Sigmoid colon (tissue), 4 donors: ENCODE results near the gene ING5.

Source experiments
- CTCF ChIP-seq, 4 experiments: fragments of 450-650 bp in 3 of 4; fragments of 200-600 bp in 1 of 4; IDR thresholded peaks; one replicate each; pipeline ENCODE4 v1.5.1; 2016 to 2019; ENCODE audit warnings: antibody characterized with exemption in 4 of 4, mild to moderate bottlenecking in 3 of 4, moderate library complexity in 2 of 4
- EP300 ChIP-seq, 4 donors: sonication (generic); formaldehyde crosslinking; IDR thresholded peaks; one replicate each; pipeline ENCODE4 v1.6.1; 2017; ENCODE audit warnings: antibody characterized with exemption in 4 of 4
- POLR2A ChIP-seq, 2 donors: fragments of 450-650 bp; IDR thresholded peaks; one replicate each; pipeline ENCODE4 v1.6.1; 2016; ENCODE audit warnings: antibody characterized with exemption in 2 of 2, mild to moderate bottlenecking in 2 of 2, moderate library complexity in 2 of 2
- POLR2AphosphoS5 ChIP-seq, 4 donors: sonication (generic); formaldehyde crosslinking; IDR thresholded peaks; one replicate each; pipeline ENCODE4 v1.6.1; 2017; ENCODE audit warnings: antibody characterized with exemption in 4 of 4

- no peak for TF ChIP-seq CTCF (IDR thresholded peaks at IDR 0.05)
- TF ChIP-seq POLR2A (IDR thresholded peaks at IDR 0.05) = no peak
- TF ChIP-seq POLR2AphosphoS5 (IDR thresholded peaks at IDR 0.05) = no peak
- TF ChIP-seq EP300 (IDR thresholded peaks at IDR 0.05) = no peak
These were observed 48.4 kb downstream of the ING5 start for GRCh38 chr2:241750076-241750840.
